NCI-H524 treated with DMSO at 0.1 percent for 48 hours (cell line): ENCODE data around the gene PTGES3L.
"Not testable (repeated sequence)": the region's sequence is repeated elsewhere in the genome, so short reads cannot be mapped to it uniquely, and the experiment has no call there.

ENCODE experiments used
- DNase-seq: peaks from one replicate; lab custom pipeline; 2025; lab: John Stamatoyannopoulos, UW

Gene PTGES3L

GRCh38 chr17:42919522-42920077, 60.3 kb downstream of the PTGES3L start:
- DNase-seq = not testable (repeated sequence)

GRCh38 chr17:42918902-42919521, 60.9 kb downstream of the PTGES3L start:
- no peak for DNase-seq
